A549 (cell line): ENCODE measurements around the gene ZNF274. TPM values are rescaled to one million over a fixed set of nuclear protein-coding genes. Genes with fewer than 3 reads are reported as not detected.

Experiments
- ATAC-seq, 2 experiments: fragments of 200-7000 bp in 1 of 2; fragments of >200 bp in 1 of 2; cut with Nextera tagmentation in 1 of 2; cut with Tn5 transposase in 1 of 2; 3 replicates each; pipeline versions ENCODE4 v1.8.0 to v1.9.1; 2018 to 2020; ENCODE audit warnings: mild to moderate bottlenecking in 1 of 2, moderate library complexity in 1 of 2
- CTCF ChIA-PET: fragments of 300-600 bp; sonication (Branson Sonifier 250); formaldehyde crosslinking; extraction: SDS; loops from one replicate; lab custom pipeline; 2021; ENCODE audit warnings: antibody characterized with exemption, inconsistent platforms; lab: Yijun Ruan, JAX
- POLR2A ChIA-PET: fragments of 350-600 bp; formaldehyde crosslinking; extraction: SDS; loops from one replicate; lab custom pipeline; 2021; ENCODE audit warnings: antibody characterized with exemption, inconsistent platforms; lab: Yijun Ruan, JAX
- DNase-seq, 2 experiments: peaks; one replicate each; pipeline versions ENCODE4 v3.0.0 to v3.0.0-alpha.2; 2011 to 2016; ENCODE audit warnings: low read depth in 1 of 2, low spot score in 1 of 2
- FAIRE-seq: peaks from 2 replicates; lab custom pipeline; 2011; peaks lifted over from hg19 to GRCh38; lab: Jason Lieb, UNC
- H3K27ac ChIP-seq, 2 experiments: fragments of >200 bp; sonication (Bioruptor Twin); formaldehyde crosslinking; 3 replicates each; pipeline ENCODE4 v1.5.1; 2016 to 2017
- H3K4me1 ChIP-seq: fragments of >200 bp; sonication (Bioruptor Twin); formaldehyde crosslinking; 3 replicates; pipeline ENCODE4 v1.6.1; 2016
- H3K4me2 ChIP-seq: fragments of >200 bp; sonication (Bioruptor Twin); formaldehyde crosslinking; 3 replicates; pipeline ENCODE4 v1.6.1; 2016
- H3K4me3 ChIP-seq: fragments of >200 bp; sonication (Bioruptor Twin); formaldehyde crosslinking; 3 replicates; pipeline ENCODE4 v1.5.1; 2016
- H3K9me3 ChIP-seq: fragments of >200 bp; sonication (Bioruptor Twin); formaldehyde crosslinking; 3 replicates; pipeline ENCODE4 v1.6.1; 2016
- ATOH8 ChIP-seq: fragments of 250-450 bp; sonication (Bioruptor Pico); IDR thresholded peaks from 2 replicates; pipeline ENCODE4 v1.5.0; 2020; ENCODE audit warnings: low read depth, mild to moderate bottlenecking, moderate library complexity
- BCL3 ChIP-seq: fragments of >200 bp; sonication (Bioruptor Twin); formaldehyde crosslinking; IDR thresholded peaks from 3 replicates; pipeline ENCODE4 v1.6.1; 2016
- BHLHE40 ChIP-seq: IDR thresholded peaks from 2 replicates; pipeline ENCODE4 v1.6.1; 2012; ENCODE audit warnings: low read depth, low read length, inconsistent platforms
- CEBPB ChIP-seq, 2 experiments: fragments of >200 bp in 1 of 2; sonication (Bioruptor Twin) in 1 of 2; formaldehyde crosslinking in 1 of 2; IDR thresholded peaks; 2 replicates each; pipeline ENCODE4 v1.6.1; 2012 to 2016
- E2F6 ChIP-seq: IDR thresholded peaks from 2 replicates; pipeline ENCODE4 v1.6.1; 2012; ENCODE audit warnings: low read depth, borderline replicate concordance
- EHF ChIP-seq: fragments of 250-450 bp; sonication (Bioruptor Pico); IDR thresholded peaks from 2 replicates; pipeline ENCODE4 v1.5.0; 2020; ENCODE audit warnings: mild to moderate bottlenecking
- GATA3 ChIP-seq: IDR thresholded peaks from 2 replicates; pipeline ENCODE4 v1.6.1; 2012; ENCODE audit warnings: borderline replicate concordance
- HDAC2 ChIP-seq: fragments of 200-600 bp; sonication (generic); IDR thresholded peaks from 2 replicates; pipeline ENCODE4 v1.6.1; 2016
- HMGXB4 ChIP-seq: fragments of 250-450 bp; sonication (Bioruptor Pico); IDR thresholded peaks from 2 replicates; pipeline ENCODE4 v1.5.0; 2021; ENCODE audit warnings: mild to moderate bottlenecking, moderate library complexity, borderline replicate concordance
- HOXB13 ChIP-seq: fragments of 250-450 bp; sonication (Bioruptor Pico); IDR thresholded peaks from 2 replicates; pipeline ENCODE4 v1.5.0; 2020; ENCODE audit warnings: low read depth, mild to moderate bottlenecking, moderate library complexity
- HOXB5 ChIP-seq: fragments of 250-450 bp; sonication (Bioruptor Pico); IDR thresholded peaks from 2 replicates; pipeline ENCODE4 v1.5.0; 2020; ENCODE audit warnings: mild to moderate bottlenecking, moderate library complexity
- JUN ChIP-seq, 2 experiments: fragments of >200 bp; sonication (Bioruptor Twin); formaldehyde crosslinking; IDR thresholded peaks; 2 replicates in 1 of 2; 3 replicates in 1 of 2; pipeline ENCODE4 v1.6.1; 2016 to 2017
- KDM1A ChIP-seq: fragments of 200-600 bp; sonication (generic); IDR thresholded peaks from 2 replicates; pipeline ENCODE4 v1.6.1; 2016; ENCODE audit warnings: low read depth, mild to moderate bottlenecking
- MAX ChIP-seq: IDR thresholded peaks from 2 replicates; pipeline ENCODE4 v1.6.1; 2012
- MYC ChIP-seq: IDR thresholded peaks from 2 replicates; pipeline ENCODE4 v1.6.1; 2012; ENCODE audit warnings: mild to moderate bottlenecking, inconsistent platforms, low read length, improper control_type of control experiment, borderline replicate concordance
- NR3C1 ChIP-seq: fragments of >200 bp; sonication (Bioruptor Twin); formaldehyde crosslinking; IDR thresholded peaks from 3 replicates; pipeline ENCODE4 v1.6.1; 2017
- PBX3 ChIP-seq: IDR thresholded peaks from 2 replicates; pipeline ENCODE4 v1.6.1; 2012
- POLR2A ChIP-seq: IDR thresholded peaks from 2 replicates; pipeline ENCODE4 v1.6.1; 2012; ENCODE audit warnings: mild to moderate bottlenecking, low read length
- RCOR1 ChIP-seq: fragments of 150-350 bp; IDR thresholded peaks from 2 replicates; pipeline ENCODE4 v1.6.1; 2014; ENCODE audit warnings: antibody characterized with exemption, low read length, low read depth
- TP53 ChIP-seq: fragments of 250-450 bp; sonication (Bioruptor Pico); IDR thresholded peaks from 2 replicates; pipeline ENCODE4 v1.5.0; 2021; ENCODE audit warnings: mild to moderate bottlenecking, moderate library complexity
- USF2 ChIP-seq: fragments of 450-650 bp; IDR thresholded peaks from 2 replicates; pipeline ENCODE4 v1.6.1; 2014; ENCODE audit warnings: antibody characterized with exemption
- ZC3H11A ChIP-seq: fragments of 450-650 bp; IDR thresholded peaks from 2 replicates; pipeline ENCODE4 v1.6.1; 2014; ENCODE audit warnings: antibody characterized with exemption, mild to moderate bottlenecking
- ZSCAN20 ChIP-seq: fragments of 250-450 bp; sonication (Bioruptor Pico); IDR thresholded peaks from 2 replicates; pipeline ENCODE4 v1.8.0; 2022; ENCODE audit warnings: mild to moderate bottlenecking, moderate library complexity
- WGBS: methylation state at CpG from one replicate; pipeline ENCODE4 v1.1.6; 2017; ENCODE audit errors: missing lambda C conversion rate; 5-methylcytosine and 5-hydroxymethylcytosine counted together
- polyA plus RNA-seq, 4 experiments: library from polyadenylated mRNA; depleted of rRNA in 3 of 4; stranded (reverse); fragments of >200 nt; fragmentation: RNase III in 1 of 4; extraction: RNeasy Plus Mini Kit Qiagen cat#74134 plus additional on column Dnase treatment in 1 of 4; gene quantifications; 2 replicates in 3 of 4; 3 replicates in 1 of 4; pipeline ENCODE4 v1.2.3, GENCODE V29; 2011 to 2017

The ZNF274 gene
- polyA plus RNA-seq, 2 of the 4 experiments (the other 2 are of a cell fraction) = 15.8 to 28.7 TPM

- ATAC-seq = no peak
- WGBS = 57% methylated on average over 21 of the region's 23 CpGs
- POLR2A ChIA-PET = interaction anchor here (1.0 to 1.5 kb wide), 4 partner anchors 45 to 135 kb away, joined by 3 to 9 read pairs (median 6); partner anchors contain the start of genes ZNF274, ZNF497 and ZNF8
- Histone ChIP-seq H3K9me3 (peaks cover 96% of the 10 kb centered on the region), H3K4me2 (peak overlapping the region; percentile 83), H3K27ac (peak overlapping the region; percentile 79 to 83), H3K4me3 (peak overlapping the region; percentile 83), H3K4me1 (no peaks in the 10 kb centered on the region)
- TF ChIP-seq PBX3 (no peak), KDM1A (0 out of 2 replicates have a peak, but pooled peaks have one; percentile 10)
- CTCF ChIA-PET = interaction anchor here (0.7 to 1.7 kb wide), 2 partner anchors 46 to 51 kb away, joined by 4 to 6 read pairs; no protein-coding TSS in a partner anchor
- DNase-seq = no peak
- no peak for FAIRE-seq
Measured at GRCh38 chr19:58227964-58228584, 45.2 kb downstream of the ZNF274 start.

GRCh38 chr19:58228585-58229254 is 45.9 kb downstream of the ZNF274 start, which contains the start of gene ZNF544:
Gene ZNF544 (plus strand): TSS chr19:58228914. CDS start chr19:58244024, 15,110 bp downstream.
- POLR2A ChIA-PET = interaction anchor here (0.5 to 1.5 kb wide), 5 partner anchors 45 to 134 kb away, joined by 3 to 9 read pairs (median 4); partner anchors contain the start of genes ZNF274, ZNF497 and ZNF8
- 1% methylated on average over 31 of the region's 62 CpGs for WGBS
- Histone ChIP-seq H3K27ac (peak within 1 kb of the TSS; percentile 79 to 83), H3K9me3 (peaks cover 96% of the 10 kb centered on the region), H3K4me1 (no peaks in the 10 kb centered on the region), H3K4me2 (peak within 1 kb of the TSS; percentile 83), H3K4me3 (peak within 1 kb of the TSS; percentile 83)
- ATAC-seq = peak; percentile 96
- no peak for FAIRE-seq
- DNase-seq = peak; percentile 75 to 87
- CTCF ChIA-PET = interaction anchor here (1.0 to 1.7 kb wide), 2 partner anchors 39 to 51 kb away, joined by 3 to 4 read pairs; no protein-coding TSS in a partner anchor
- TF ChIP-seq GATA3 = peak; percentile 46; the same call in 1 of the 2 replicates
- no peak for TF ChIP-seq ZC3H11A
- peak; percentile 47 for TF ChIP-seq POLR2A
- peak; percentile 62; the same call in 1 of the 2 replicates for TF ChIP-seq EHF (CRISPR knock-in tag)
- peak; percentile 17; the same call in 1 of the 2 replicates for TF ChIP-seq ATOH8 (CRISPR knock-in tag)
- peak; percentile 98 for TF ChIP-seq MAX
- no peak for TF ChIP-seq MYC
- TF ChIP-seq HMGXB4 = peak; percentile 58; the same call in 1 of the 2 replicates
- TF ChIP-seq E2F6 = peak; percentile 97
- TF ChIP-seq USF2 = 0 out of 2 replicates have a peak, but pooled peaks have one; percentile 13
- TF ChIP-seq BHLHE40 = no peak
- peak; percentile 73; the same call in 1 of the 2 replicates for TF ChIP-seq HOXB5 (CRISPR knock-in tag)
- TF ChIP-seq HOXB13 = peak; percentile 87
- no peak for TF ChIP-seq HDAC2
- no peak for TF ChIP-seq NR3C1
- peak in 1 of 2 experiments; percentile 87; a peak in 3 of 5 replicates for TF ChIP-seq JUN (IDR thresholded peaks at IDR 0.05)
- TF ChIP-seq CEBPB (IDR thresholded peaks at IDR 0.05) = no peak
- TF ChIP-seq ZSCAN20 (CRISPR knock-in tag) = no peak
- peak; percentile 40; the same call in 1 of the 3 replicates for TF ChIP-seq BCL3
- TF ChIP-seq TP53 (CRISPR knock-in tag) = peak; percentile 86; the same call in 1 of the 2 replicates
- no peak for TF ChIP-seq RCOR1
